Tibial nerve (tissue), 4 donors: ENCODE data around the gene CD9.

Experiments used
- EP300 ChIP-seq, 2 donors: sonication (generic); formaldehyde crosslinking; IDR thresholded peaks; one replicate each; pipeline ENCODE4 v1.6.1; 2017; ENCODE audit warnings: antibody characterized with exemption in 2 of 2, mild to moderate bottlenecking in 1 of 2
- POLR2A ChIP-seq, 2 donors: fragments of 450-650 bp; IDR thresholded peaks; one replicate each; pipeline ENCODE4 v1.6.1; 2017; ENCODE audit warnings: antibody characterized with exemption in 2 of 2, mild to moderate bottlenecking in 2 of 2, moderate library complexity in 2 of 2
- TF ChIP-seq, protein P1 (sequence below), 5 experiments: fragments of 200-600 bp in 3 of 5; fragments of 450-650 bp in 2 of 5; sonication (generic) in 3 of 5; IDR thresholded peaks; one replicate each; pipeline ENCODE4 v1.5.1; 2016 to 2019; ENCODE audit warnings: antibody characterized with exemption in 5 of 5, mild to moderate bottlenecking in 3 of 5, moderate library complexity in 2 of 5

DNA sequence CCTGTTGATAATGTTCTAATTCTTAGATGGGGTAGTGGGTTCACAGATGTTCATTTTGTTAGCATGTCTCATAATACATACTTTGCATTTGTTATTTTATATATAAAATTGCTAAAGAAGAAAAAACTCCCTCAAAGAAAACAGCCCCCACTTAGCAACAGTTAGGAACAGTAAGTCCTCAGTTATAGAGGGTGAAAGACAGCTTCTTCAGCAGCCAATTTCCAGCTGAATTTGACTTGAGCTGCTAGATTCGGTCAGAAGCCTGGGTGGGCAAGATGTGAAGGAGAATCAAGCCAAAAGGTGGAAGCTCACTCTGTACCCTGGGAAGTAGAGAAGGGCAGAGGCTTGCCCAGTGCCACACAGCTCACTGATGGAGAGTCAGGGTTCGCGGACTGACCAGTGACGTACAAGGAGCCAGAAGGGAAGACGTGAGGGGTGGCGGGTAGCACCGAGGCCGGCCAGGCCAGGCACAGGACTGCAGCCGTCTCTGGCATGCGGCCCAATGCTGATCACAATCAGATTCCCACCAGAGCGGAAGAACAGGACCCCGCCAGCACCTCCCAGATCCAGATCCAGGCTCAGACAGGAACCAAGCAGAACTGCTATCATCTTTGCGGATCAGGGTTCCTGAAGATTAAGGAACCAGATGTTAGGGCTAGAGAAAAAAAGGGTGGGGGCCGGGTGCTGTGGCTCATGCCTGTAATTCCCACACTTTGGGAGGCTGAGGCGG is 45.3 kb upstream of the CD9 start:
- TF ChIP-seq, protein P1, sequence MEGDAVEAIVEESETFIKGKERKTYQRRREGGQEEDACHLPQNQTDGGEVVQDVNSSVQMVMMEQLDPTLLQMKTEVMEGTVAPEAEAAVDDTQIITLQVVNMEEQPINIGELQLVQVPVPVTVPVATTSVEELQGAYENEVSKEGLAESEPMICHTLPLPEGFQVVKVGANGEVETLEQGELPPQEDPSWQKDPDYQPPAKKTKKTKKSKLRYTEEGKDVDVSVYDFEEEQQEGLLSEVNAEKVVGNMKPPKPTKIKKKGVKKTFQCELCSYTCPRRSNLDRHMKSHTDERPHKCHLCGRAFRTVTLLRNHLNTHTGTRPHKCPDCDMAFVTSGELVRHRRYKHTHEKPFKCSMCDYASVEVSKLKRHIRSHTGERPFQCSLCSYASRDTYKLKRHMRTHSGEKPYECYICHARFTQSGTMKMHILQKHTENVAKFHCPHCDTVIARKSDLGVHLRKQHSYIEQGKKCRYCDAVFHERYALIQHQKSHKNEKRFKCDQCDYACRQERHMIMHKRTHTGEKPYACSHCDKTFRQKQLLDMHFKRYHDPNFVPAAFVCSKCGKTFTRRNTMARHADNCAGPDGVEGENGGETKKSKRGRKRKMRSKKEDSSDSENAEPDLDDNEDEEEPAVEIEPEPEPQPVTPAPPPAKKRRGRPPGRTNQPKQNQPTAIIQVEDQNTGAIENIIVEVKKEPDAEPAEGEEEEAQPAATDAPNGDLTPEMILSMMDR (IDR thresholded peaks at IDR 0.05) = no peak
- TF ChIP-seq POLR2A (IDR thresholded peaks at IDR 0.05) (no peak), EP300 (IDR thresholded peaks at IDR 0.05) (peak in 1 of 2 donors; percentile 55)
